ENCODE measurements around the gene B3GALT2.
"Not testable (repeated sequence)": the region's sequence is repeated elsewhere in the genome, so short reads cannot be mapped to it uniquely, and the experiment has no call there.

The B3GALT2 gene

GRCh38 chr1:193185901-193186731 lies at the start of gene B3GALT2:
Gene B3GALT2, minus strand, starts transcription at chr1:193186613. Its CDS starts 5,051 bp downstream, at chr1:193181562.
- DNase-seq (ENCODE audit: low read depth in 2 of 2, low spot score in 1 of 2) = no peak

- no peak for DNase-seq (ENCODE audit: low read depth in 2 of 2, low spot score in 1 of 2)
These were observed 48.1 kb upstream of the B3GALT2 start for GRCh38 chr1:193234530-193234929.

GRCh38 chr1:193231146-193231545 lies 44.7 kb upstream of the B3GALT2 start:
- DNase-seq (ENCODE audit: low read depth in 2 of 2, low spot score in 1 of 2) = not testable (repeated sequence)

GRCh38 chr1:193229136-193229535 lies 42.7 kb upstream of the B3GALT2 start:
- no peak for DNase-seq (ENCODE audit: low read depth in 2 of 2, low spot score in 1 of 2)

- DNase-seq (ENCODE audit: low read depth in 2 of 2, low spot score in 1 of 2) = no peak
These were observed 35.7 kb upstream of the B3GALT2 start for GRCh38 chr1:193222056-193222615.

- no peak for DNase-seq (ENCODE audit: low read depth in 2 of 2, low spot score in 1 of 2)
These were observed 35.2 kb upstream of the B3GALT2 start for GRCh38 chr1:193221651-193222050.

- no peak for DNase-seq (ENCODE audit: low read depth in 2 of 2, low spot score in 1 of 2)
These were observed 33.0 kb upstream of the B3GALT2 start for GRCh38 chr1:193219391-193219790.

- DNase-seq (ENCODE audit: low read depth in 2 of 2, low spot score in 1 of 2) = no peak
These were observed 30.5 kb upstream of the B3GALT2 start for GRCh38 chr1:193216920-193217319.

GRCh38 chr1:193213998-193214397 lies 27.6 kb upstream of the B3GALT2 start:
- no peak for DNase-seq (ENCODE audit: low read depth in 2 of 2, low spot score in 1 of 2)

- no peak for DNase-seq (ENCODE audit: low read depth in 2 of 2, low spot score in 1 of 2)
These were observed 26.2 kb upstream of the B3GALT2 start for GRCh38 chr1:193212637-193213036.

- no peak for DNase-seq (ENCODE audit: low read depth in 2 of 2, low spot score in 1 of 2)
These were observed 25.1 kb upstream of the B3GALT2 start for GRCh38 chr1:193211539-193211938.

GRCh38 chr1:193210996-193211395 lies 24.6 kb upstream of the B3GALT2 start:
- no peak for DNase-seq (ENCODE audit: low read depth in 2 of 2, low spot score in 1 of 2)

GRCh38 chr1:193201021-193201420 lies 14.6 kb upstream of the B3GALT2 start:
- no peak for DNase-seq (ENCODE audit: low read depth in 2 of 2, low spot score in 1 of 2)

GRCh38 chr1:193199940-193200339 lies 13.5 kb upstream of the B3GALT2 start:
- DNase-seq (ENCODE audit: low read depth in 2 of 2, low spot score in 1 of 2) = no peak

GRCh38 chr1:193192586-193192985 lies 6.2 kb upstream of the B3GALT2 start:
- no peak for DNase-seq (ENCODE audit: low read depth in 2 of 2, low spot score in 1 of 2)

- DNase-seq (ENCODE audit: low read depth in 2 of 2, low spot score in 1 of 2) = no peak
These were observed 3.8 kb upstream of the B3GALT2 start for GRCh38 chr1:193190096-193190744.

- no peak for DNase-seq (ENCODE audit: low read depth in 2 of 2, low spot score in 1 of 2)
These were observed 3.2 kb upstream of the B3GALT2 start for GRCh38 chr1:193189442-193190095.

GRCh38 chr1:193188915-193189314 lies 2.5 kb upstream of the B3GALT2 start:
- DNase-seq (ENCODE audit: low read depth in 2 of 2, low spot score in 1 of 2) = not testable (repeated sequence)

GRCh38 chr1:193187114-193187513 lies 701 bp upstream of the B3GALT2 start:
- no peak for DNase-seq (ENCODE audit: low read depth in 2 of 2, low spot score in 1 of 2)

- DNase-seq (ENCODE audit: low read depth in 2 of 2, low spot score in 1 of 2) = no peak
These were observed 1.2 kb downstream of the B3GALT2 start for GRCh38 chr1:193185211-193185610.

GRCh38 chr1:193184776-193185175 lies 1.6 kb downstream of the B3GALT2 start:
- no peak for DNase-seq (ENCODE audit: low read depth in 2 of 2, low spot score in 1 of 2)

All from stimulated activated CD8-positive, alpha-beta memory T cell treated with anti-CD3 and anti-CD28 coated beads, Interleukin-4, amount 100 ng/mL, for 4 hours (primary cell).